Esophagus squamous epithelium (tissue), 5 donors: ENCODE measurements around the gene CAMK2N1. TPM values are rescaled to one million over a fixed set of nuclear protein-coding genes. Genes with fewer than 3 reads are reported as not detected.

Experiments
- DNase-seq: peaks from one replicate; lab custom pipeline; 2025; lab: John Stamatoyannopoulos, UW
- H3K27ac ChIP-seq, 4 donors: fragments of 200-600 bp; sonication (generic); one replicate each; pipeline ENCODE4 v1.5.1; 2016 to 2019; ENCODE audit warnings: mild to moderate bottlenecking in 1 of 4
- H3K27me3 ChIP-seq, 4 donors: fragments of 200-600 bp; sonication (generic); 1 replicate in 3 of 4; 2 replicates in 1 of 4; pipeline versions ENCODE4 v1.5.1 to v1.6.0; 2017 to 2021; ENCODE audit warnings: antibody characterized with exemption in 1 of 4
- H3K36me3 ChIP-seq, 3 donors: fragments of 200-600 bp; sonication (generic); one replicate each; pipeline ENCODE4 v1.5.1; 2016 to 2019
- H3K4me1 ChIP-seq, 3 donors: fragments of 200-600 bp; sonication (generic); one replicate each; pipeline ENCODE4 v1.5.1; 2017 to 2019
- H3K4me3 ChIP-seq, 4 donors: fragments of 200-600 bp; sonication (generic); 1 replicate in 3 of 4; 2 replicates in 1 of 4; pipeline ENCODE4 v1.5.1; 2016 to 2019; ENCODE audit warnings: mild to moderate bottlenecking in 2 of 4, moderate library complexity in 1 of 4
- H3K9me3 ChIP-seq, 3 donors: fragments of 200-600 bp; sonication (generic); one replicate each; pipeline ENCODE4 v1.5.1; 2016 to 2019
- POLR2A ChIP-seq, 4 donors: fragments of 450-650 bp; IDR thresholded peaks; one replicate each; pipeline ENCODE4 v1.6.1; 2017; ENCODE audit warnings: antibody characterized with exemption in 4 of 4, mild to moderate bottlenecking in 4 of 4, moderate library complexity in 3 of 4
- WGBS, 2 donors: methylation state at CpG; one replicate each; pipeline ENCODE4 v1.1.5; 2018; 5-methylcytosine and 5-hydroxymethylcytosine counted together
- intact Hi-C: fragments of 100-400 bp; cut with DNase I; formaldehyde crosslinking; loops from one replicate; pipeline ENCODE4 v1.15.0; 2022
- total RNA-seq, 4 donors: library from RNA; depleted of rRNA; stranded (reverse); fragments of >200 nt; gene quantifications; one replicate each; pipeline ENCODE4 v1.1.0, GENCODE V29; 2016
- TF ChIP-seq, protein P1 (sequence below), 6 experiments: fragments of 450-650 bp in 4 of 6; fragments of 200-600 bp in 2 of 6; sonication (generic) in 2 of 6; IDR thresholded peaks; one replicate each; pipeline ENCODE4 v1.5.1; 2016 to 2019; ENCODE audit warnings: antibody characterized with exemption in 6 of 6, mild to moderate bottlenecking in 4 of 6, moderate library complexity in 4 of 6
- donor health status: DM: yes; HTN: yes; CAD: no.

Gene CAMK2N1
- total RNA-seq, 4 donors from 2014 or later: 3.1 to 12.8 (median 6.8) TPM

DNA sequence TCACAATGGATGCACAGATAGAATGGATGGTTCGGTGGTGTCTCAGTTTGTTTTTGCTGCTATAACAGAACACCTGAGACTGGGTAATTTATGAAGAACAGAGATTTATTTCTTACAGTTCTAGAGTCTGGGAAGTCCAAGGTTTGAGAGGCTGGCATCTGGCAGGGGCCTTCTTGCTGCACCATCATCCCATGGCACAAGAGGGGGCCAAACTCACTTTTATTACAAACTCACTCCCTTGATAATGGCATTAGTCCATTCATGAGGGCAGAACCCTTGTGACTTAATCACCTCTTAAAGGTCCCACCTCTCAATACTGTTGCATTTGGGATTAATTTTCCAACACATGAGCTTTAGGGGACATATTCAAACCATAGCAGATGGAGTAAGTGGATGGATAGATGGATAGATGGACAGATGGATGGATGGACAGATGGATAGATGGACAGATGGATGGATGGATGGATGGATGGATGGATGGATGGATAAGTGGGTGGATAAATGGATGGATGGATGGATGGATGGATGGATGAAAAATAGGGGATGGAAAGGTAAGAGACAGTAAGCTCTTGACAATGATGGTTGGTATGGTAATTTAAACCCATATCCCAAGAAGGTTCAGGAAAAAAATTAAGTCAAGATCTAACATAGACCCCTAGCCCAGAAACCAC lies 16.5 kb downstream of the CAMK2N1 start:
- intact Hi-C loops: no loop called here
- TF ChIP-seq POLR2A (IDR thresholded peaks at IDR 0.05): no peak
- TF ChIP-seq, protein P1, sequence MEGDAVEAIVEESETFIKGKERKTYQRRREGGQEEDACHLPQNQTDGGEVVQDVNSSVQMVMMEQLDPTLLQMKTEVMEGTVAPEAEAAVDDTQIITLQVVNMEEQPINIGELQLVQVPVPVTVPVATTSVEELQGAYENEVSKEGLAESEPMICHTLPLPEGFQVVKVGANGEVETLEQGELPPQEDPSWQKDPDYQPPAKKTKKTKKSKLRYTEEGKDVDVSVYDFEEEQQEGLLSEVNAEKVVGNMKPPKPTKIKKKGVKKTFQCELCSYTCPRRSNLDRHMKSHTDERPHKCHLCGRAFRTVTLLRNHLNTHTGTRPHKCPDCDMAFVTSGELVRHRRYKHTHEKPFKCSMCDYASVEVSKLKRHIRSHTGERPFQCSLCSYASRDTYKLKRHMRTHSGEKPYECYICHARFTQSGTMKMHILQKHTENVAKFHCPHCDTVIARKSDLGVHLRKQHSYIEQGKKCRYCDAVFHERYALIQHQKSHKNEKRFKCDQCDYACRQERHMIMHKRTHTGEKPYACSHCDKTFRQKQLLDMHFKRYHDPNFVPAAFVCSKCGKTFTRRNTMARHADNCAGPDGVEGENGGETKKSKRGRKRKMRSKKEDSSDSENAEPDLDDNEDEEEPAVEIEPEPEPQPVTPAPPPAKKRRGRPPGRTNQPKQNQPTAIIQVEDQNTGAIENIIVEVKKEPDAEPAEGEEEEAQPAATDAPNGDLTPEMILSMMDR (IDR thresholded peaks at IDR 0.05): no peak
- peaks cover 0 to 5% (median 0%) of the 10 kb centered on the region in 3 donors for H3K4me1 ChIP-seq
- DNase-seq: no peak
- H3K9me3 ChIP-seq: no peaks in the 10 kb centered on the region
- H3K27me3 ChIP-seq: peaks cover 0 to 65% (median 2%) of the 10 kb centered on the region in 4 donors
- H3K4me3 ChIP-seq: no peak overlapping the region
- no peak overlapping the region for H3K27ac ChIP-seq
- 64 to 78% methylated on average over 1 of the region's 1 CpG for WGBS, 2 donors
- no peaks in the 10 kb centered on the region for H3K36me3 ChIP-seq

DNA sequence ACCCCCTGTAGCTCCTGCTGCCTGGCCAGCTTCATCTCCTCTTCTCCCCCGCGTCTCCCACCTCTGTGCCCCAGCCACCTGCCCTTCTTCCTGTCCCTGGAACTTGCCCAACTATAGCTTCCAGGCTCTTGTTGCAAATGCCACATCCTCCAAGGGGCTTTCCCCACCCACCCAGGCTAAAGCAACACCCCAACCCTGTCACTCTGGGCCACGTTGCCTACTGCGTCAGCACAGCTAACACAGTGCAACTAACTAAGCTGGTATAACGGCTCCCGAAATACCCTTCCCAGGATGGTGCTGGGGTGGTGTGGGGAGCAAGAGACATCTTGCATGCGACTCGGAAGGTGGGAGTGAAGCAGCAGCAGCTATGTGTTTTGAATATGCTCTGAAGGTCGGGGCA lies 19.7 kb downstream of the CAMK2N1 start:
- H3K4me1 ChIP-seq: no peaks in the 10 kb centered on the region
- 63 to 66% methylated on average over 6 to 9 of the region's 9 CpGs for WGBS, 2 donors
- no peak for DNase-seq
- no peak for TF ChIP-seq POLR2A (IDR thresholded peaks at IDR 0.05)
- TF ChIP-seq, protein P1 (IDR thresholded peaks at IDR 0.05): no peak
- peaks cover 0 to 49% (median 0%) of the 10 kb centered on the region in 4 donors for H3K27me3 ChIP-seq
- no peaks in the 10 kb centered on the region for H3K9me3 ChIP-seq
- H3K4me3 ChIP-seq: no peak overlapping the region
- no peak overlapping the region for H3K27ac ChIP-seq
- no peaks in the 10 kb centered on the region for H3K36me3 ChIP-seq
- intact Hi-C loops: no loop called here

DNA sequence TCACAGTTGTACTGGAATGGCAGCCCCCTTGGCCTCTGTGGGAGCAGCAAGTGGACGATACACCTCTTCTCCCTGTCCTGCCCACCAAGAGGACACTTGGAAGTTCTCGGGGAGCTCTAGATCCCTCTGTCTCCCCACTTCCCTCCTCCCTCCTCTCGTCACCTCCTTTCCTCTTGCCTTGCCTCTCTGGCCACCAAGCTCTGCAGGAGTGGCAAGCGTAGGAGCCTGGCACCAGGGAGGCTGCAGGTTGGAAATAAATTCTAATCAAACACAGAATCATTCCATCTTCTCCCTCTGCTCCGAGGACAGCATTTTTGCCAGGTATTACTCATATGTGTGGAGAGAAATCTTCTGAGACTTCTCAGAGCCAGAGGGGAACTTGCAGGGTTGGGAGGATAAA lies 20.8 kb downstream of the CAMK2N1 start:
- H3K9me3 ChIP-seq: no peaks in the 10 kb centered on the region
- intact Hi-C loops: no loop called here
- no peak for TF ChIP-seq POLR2A (IDR thresholded peaks at IDR 0.05)
- TF ChIP-seq, protein P1 (IDR thresholded peaks at IDR 0.05): no peak
- H3K27me3 ChIP-seq: peaks cover 0 to 55% (median 0%) of the 10 kb centered on the region in 4 donors
- no peak for DNase-seq
- 37 to 55% methylated on average over 5 of the region's 5 CpGs for WGBS, 2 donors
- H3K4me3 ChIP-seq: no peak overlapping the region
- H3K36me3 ChIP-seq: no peaks in the 10 kb centered on the region
- H3K4me1 ChIP-seq: no peaks in the 10 kb centered on the region
- H3K27ac ChIP-seq: no peak overlapping the region

DNA sequence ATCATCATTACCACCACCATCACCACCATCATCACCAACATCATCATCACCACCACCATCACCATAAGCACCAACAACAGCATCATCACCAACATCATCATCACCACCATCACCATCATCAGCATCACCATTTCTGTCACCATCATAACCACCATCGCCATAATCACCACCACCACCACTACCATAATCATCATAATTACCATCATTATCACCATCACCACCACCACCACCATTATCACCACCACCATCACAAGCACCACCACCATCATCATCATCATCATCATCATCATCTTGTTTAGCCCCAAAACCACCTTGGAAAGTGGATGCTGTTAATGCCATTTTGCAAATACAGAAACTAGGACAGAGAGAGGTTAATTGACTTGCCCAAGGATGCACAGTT lies 22.5 kb downstream of the CAMK2N1 start:
- TF ChIP-seq POLR2A (IDR thresholded peaks at IDR 0.05): no peak
- TF ChIP-seq, protein P1 (IDR thresholded peaks at IDR 0.05): no peak
- H3K4me1 ChIP-seq: no peaks in the 10 kb centered on the region
- 79 to 85% methylated on average over 1 of the region's 1 CpG for WGBS, 2 donors
- H3K4me3 ChIP-seq: no peak overlapping the region
- intact Hi-C loops: no loop called here
- H3K36me3 ChIP-seq: no peaks in the 10 kb centered on the region
- peaks cover 0 to 71% (median 0%) of the 10 kb centered on the region in 4 donors for H3K27me3 ChIP-seq
- H3K9me3 ChIP-seq: no peaks in the 10 kb centered on the region
- no peak overlapping the region for H3K27ac ChIP-seq
- no peak for DNase-seq

DNA sequence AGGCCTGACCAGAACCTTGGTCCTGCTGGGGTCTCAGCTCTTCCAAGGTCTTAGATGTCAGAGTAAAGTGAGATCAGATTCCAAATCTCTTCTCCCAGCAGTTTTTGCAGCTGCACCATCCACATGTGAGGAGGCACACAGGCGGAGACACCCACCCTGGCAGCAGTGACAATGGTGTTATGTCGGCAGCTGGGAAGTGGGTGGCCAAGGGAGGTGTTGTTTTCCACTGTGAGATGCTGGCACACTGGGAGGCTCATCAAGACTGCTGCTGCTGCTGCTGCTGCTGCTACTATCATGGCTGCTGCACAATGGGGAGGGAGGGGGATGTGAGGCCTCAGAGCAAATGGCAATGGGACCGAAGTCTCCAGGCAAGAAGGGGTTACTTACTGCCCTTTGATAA lies 23.6 kb downstream of the CAMK2N1 start:
- peaks cover 0 to 63% (median 0%) of the 10 kb centered on the region in 4 donors for H3K27me3 ChIP-seq
- H3K4me3 ChIP-seq: no peak overlapping the region
- intact Hi-C loops: no loop called here
- TF ChIP-seq POLR2A (IDR thresholded peaks at IDR 0.05): no peak
- TF ChIP-seq, protein P1 (IDR thresholded peaks at IDR 0.05): no peak
- 79% methylated on average over 3 of the region's 3 CpGs; no CpG with 5 or more reads in 1 of the 2 donors for WGBS, 2 donors
- H3K36me3 ChIP-seq: no peaks in the 10 kb centered on the region
- H3K4me1 ChIP-seq: no peaks in the 10 kb centered on the region
- no peak overlapping the region for H3K27ac ChIP-seq
- no peaks in the 10 kb centered on the region for H3K9me3 ChIP-seq
- DNase-seq: no peak
